GM21390 (cell line): Measurements from ENCODE around the gene DNAI2.

Experiments
- ATAC-seq: cut with Tn5 transposase; IDR thresholded peaks from one replicate; pipeline ENCODE4 v1.9.1; 2021; ENCODE audit not compliant: unreplicated experiment

Gene DNAI2, protein sequence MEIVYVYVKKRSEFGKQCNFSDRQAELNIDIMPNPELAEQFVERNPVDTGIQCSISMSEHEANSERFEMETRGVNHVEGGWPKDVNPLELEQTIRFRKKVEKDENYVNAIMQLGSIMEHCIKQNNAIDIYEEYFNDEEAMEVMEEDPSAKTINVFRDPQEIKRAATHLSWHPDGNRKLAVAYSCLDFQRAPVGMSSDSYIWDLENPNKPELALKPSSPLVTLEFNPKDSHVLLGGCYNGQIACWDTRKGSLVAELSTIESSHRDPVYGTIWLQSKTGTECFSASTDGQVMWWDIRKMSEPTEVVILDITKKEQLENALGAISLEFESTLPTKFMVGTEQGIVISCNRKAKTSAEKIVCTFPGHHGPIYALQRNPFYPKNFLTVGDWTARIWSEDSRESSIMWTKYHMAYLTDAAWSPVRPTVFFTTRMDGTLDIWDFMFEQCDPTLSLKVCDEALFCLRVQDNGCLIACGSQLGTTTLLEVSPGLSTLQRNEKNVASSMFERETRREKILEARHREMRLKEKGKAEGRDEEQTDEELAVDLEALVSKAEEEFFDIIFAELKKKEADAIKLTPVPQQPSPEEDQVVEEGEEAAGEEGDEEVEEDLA

GRCh38 chr17:74274060-74274708, at the start of gene DNAI2:
Gene DNAI2, plus strand, starts transcription at chr17:74274234. Its CDS starts 7,584 bp downstream, at chr17:74281818.
- no peak for ATAC-seq

- no peak for ATAC-seq
These were observed 48.9 kb upstream of the DNAI2 start for GRCh38 chr17:74224959-74225725.

DNA sequence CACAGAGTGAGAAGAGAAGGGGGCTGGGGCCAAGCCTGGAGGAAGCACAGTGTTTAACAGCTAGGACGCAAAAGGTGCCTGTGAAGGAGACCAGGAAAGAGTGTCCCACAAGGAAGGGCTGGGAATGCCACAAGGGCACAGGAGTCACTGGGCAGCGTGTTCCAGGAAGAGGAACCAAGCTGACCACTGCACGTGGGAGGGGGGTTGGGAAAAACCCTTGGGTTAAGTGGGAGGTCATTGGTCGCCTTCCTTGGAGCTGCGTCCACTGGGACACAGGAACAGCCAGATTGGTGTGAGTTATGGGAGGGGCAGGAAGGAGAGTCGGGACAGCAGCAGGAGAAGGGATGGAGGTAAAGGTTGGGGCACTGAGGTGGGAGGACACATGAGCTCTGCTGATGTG, 47.8 kb upstream of the DNAI2 start:
- ATAC-seq, result no peak

- no peak for ATAC-seq
These were observed 46.6 kb upstream of the DNAI2 start for GRCh38 chr17:74227271-74228080.

DNA sequence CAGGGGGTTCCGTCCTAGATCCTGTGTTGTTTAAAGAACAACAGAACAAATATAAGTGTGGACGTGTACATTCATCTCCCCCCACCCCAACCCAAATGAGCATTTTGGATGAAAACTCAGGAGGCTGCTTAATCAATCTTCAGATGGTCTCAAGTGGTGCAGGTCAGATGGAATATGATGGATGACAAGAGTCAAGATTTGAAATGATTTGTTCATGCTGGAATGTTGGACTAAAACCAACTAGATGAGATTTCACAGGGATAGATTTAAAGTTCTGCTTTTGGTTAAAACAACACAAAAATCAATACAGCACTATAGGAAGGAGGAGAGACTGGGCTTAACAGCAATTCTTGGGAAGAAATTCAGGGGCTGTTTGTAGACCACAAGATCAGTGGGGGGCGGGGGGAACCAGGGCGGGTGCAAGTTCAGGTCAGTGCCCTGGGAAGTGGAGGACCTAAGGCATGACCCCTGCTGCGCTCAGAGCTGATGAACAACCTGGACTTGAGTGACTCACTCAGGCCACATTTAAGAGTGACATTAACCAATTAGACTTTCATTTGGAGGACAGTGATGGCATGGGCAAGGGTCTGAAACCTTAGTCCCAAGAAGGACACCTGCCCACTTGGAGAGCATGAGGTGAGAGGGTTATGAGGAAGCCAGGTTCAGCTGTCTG, 45.6 kb upstream of the DNAI2 start:
- no peak for ATAC-seq

DNA sequence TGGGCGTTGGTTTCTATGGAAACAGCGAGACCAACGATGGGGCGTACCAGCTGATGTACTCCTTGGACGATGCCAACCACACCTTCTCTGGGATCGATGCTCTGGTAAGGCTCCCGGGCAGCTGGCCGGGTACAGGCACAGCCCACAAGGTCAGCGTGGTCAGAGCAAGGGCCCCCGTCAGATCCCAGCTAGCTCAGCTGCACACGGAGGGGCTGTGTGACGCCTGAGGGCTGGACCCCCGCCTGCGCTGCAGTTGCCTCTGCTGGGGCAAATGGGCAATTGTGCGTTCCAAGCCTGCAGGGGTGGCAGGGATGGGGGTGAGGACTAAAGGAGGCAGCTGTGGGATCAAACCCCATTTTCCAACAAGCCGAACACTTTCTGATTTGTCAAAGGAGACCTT, 43.1 kb upstream of the DNAI2 start:
- ATAC-seq, result no peak

- no peak for ATAC-seq
These were observed 41.8 kb upstream of the DNAI2 start for GRCh38 chr17:74231928-74232907.

DNA sequence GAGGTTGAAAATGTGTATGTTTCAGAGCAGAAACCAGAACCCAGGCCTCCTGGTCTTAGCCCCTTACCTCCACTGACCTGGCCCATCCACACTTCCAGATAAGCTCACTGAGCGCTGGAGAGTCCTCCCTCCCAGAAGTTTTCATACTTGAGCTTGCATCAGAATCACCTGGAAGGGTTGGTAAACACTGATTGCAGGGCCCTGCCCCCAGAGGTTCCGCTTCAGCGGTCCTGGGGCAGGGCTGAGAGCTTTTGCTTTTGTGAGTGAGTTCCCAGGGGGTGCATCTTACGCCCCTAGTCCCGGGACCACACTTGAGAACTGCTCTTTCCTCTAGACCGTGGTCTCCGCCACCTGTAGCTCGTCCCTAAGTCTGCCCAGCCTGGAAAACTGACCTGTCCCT, 40.1 kb upstream of the DNAI2 start:
- no peak for ATAC-seq

DNA sequence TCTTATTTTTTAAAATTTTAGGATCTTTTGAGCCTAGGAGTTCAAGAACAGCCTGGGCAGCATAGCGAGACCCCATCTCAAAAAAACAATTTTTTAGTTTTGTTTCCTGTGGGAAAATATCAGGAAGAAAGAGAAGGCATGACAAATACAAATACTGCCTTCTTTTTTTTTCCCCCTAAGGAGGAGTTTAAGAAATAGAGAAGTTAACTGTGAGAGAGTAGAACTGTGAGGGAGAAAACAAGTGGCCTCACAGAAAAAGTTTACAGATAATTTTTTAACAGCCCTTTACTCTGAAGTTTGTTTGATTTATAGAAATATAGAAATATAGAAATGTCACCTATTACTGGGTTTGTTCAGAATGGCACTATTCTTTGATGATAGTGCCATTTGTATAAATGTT, 39.5 kb upstream of the DNAI2 start:
- ATAC-seq, result no peak

- no peak for ATAC-seq
These were observed 38.9 kb upstream of the DNAI2 start for GRCh38 chr17:74235040-74235581.

DNA sequence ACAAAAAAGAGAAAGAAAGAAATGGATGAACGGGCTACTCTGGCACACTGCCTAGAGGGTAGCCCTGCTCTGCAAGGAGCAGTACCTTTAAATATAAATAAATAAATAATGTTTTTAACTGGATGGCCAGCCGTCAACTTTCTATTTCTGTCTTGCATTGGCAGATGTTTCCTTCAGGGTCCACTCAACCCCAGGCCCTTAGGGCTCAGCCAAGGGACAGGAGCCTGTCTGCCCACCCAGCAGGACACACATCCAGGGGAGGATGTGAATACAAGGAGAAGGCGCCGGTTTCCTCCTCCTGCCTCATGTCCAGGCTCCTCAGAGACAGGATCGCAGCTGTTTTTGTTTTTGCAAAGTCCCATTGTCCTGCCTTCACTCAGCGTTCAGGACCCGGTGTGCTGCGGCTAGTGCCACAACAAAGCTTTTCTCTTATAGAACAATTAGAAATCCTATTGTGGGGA, 38.1 kb upstream of the DNAI2 start:
- no peak for ATAC-seq

GRCh38 chr17:74237321-74237720, 36.7 kb upstream of the DNAI2 start:
- ATAC-seq, result no peak

GRCh38 chr17:74239172-74239571, 34.9 kb upstream of the DNAI2 start:
- no peak for ATAC-seq

- ATAC-seq, result no peak
These were observed 33.3 kb upstream of the DNAI2 start for GRCh38 chr17:74240618-74241205.

DNA sequence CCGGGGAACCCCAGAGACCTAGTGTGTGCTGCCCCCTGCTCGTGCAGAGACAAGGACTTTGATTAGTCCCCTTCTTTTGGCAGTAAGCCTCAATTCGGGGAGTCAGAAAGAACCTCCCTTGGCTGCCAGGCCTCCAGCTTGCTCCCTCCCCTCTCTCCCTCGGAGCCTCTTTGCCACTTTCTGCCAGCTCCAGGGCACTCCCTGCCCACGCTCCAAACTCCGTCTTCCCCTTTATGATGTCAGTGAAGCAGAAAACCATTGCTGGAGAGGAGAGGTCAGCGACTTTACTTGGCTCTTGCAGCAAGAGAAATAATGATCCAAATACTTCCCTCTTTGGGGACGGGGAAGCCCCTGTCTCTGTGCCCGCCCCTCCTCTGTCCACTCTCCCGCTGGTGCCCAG, 32.6 kb upstream of the DNAI2 start:
- no peak for ATAC-seq

- no peak for ATAC-seq
These were observed 32.2 kb upstream of the DNAI2 start for GRCh38 chr17:74241847-74242246.

- ATAC-seq, result no peak
These were observed 30.9 kb upstream of the DNAI2 start for GRCh38 chr17:74243013-74243755.
